Gastroesophageal sphincter (tissue), 3 donors: ENCODE results near the gene VWA5A.

Experiments
- CTCF ChIP-seq, 4 experiments: fragments of 200-600 bp in 2 of 4; fragments of 450-650 bp in 2 of 4; sonication (generic) in 1 of 4; IDR thresholded peaks; one replicate each; pipeline ENCODE4 v1.5.1; 2017 to 2019; ENCODE audit warnings: antibody characterized with exemption in 4 of 4, mild to moderate bottlenecking in 2 of 4, moderate library complexity in 2 of 4
- EP300 ChIP-seq: sonication (generic); formaldehyde crosslinking; IDR thresholded peaks from one replicate; pipeline ENCODE4 v1.6.1; 2017; ENCODE audit warnings: antibody characterized with exemption, mild to moderate bottlenecking
- POLR2A ChIP-seq, 2 donors: fragments of 450-650 bp; IDR thresholded peaks; one replicate each; pipeline ENCODE4 v1.6.1; 2017; ENCODE audit warnings: antibody characterized with exemption in 2 of 2, mild to moderate bottlenecking in 2 of 2, moderate library complexity in 1 of 2

DNA sequence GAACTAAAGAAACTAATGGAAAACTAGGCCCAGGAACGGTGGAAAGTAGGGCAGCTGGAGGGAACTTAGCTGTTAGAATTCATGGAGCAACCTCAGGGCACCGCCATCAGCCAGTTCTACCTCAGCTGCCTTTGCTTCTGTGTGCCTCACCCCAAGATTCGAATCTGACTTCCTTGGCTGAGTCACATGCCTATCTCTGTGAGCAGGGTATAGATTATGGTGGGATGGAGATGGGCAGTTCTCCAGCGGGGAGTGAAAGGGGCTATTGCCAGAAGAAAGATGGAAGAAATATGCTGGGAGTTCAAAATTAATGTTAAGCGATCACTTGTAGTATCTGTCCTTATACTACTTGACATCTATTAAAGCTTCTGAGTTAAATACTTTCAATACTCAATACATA lies 18.9 kb upstream of the VWA5A start:
- TF ChIP-seq CTCF (IDR thresholded peaks at IDR 0.05) (no peak), POLR2A (IDR thresholded peaks at IDR 0.05) (no peak), EP300 (no peak)
